Right renal cortex interstitium (tissue), 3 donors: ENCODE measurements around the gene CSNK1E. TPM values are rescaled to one million over a fixed set of nuclear protein-coding genes. Genes with fewer than 3 reads are reported as not detected.
"Not testable (repeated sequence)": the region's sequence is repeated elsewhere in the genome, so short reads cannot be mapped to it uniquely, and the experiment has no call there.

Source experiments
- DNase-seq, 3 donors: peaks; one replicate each; pipeline ENCODE4 v3.0.0-alpha.2; 2013; ENCODE audit warnings: low read depth in 3 of 3, low spot score in 2 of 3
- polyA plus RNA-seq, 3 donors: library from polyadenylated mRNA; unstranded; fragments of 120-200 nt; gene quantifications; one replicate each; pipeline ENCODE4 v1.2.1, GENCODE V29; 2013; ENCODE audit not compliant: insufficient read length in 3 of 3

CSNK1E gene
- 100 to 1,000 TPM; 101 to 111 (median 107) TPM for polyA plus RNA-seq

DNA sequence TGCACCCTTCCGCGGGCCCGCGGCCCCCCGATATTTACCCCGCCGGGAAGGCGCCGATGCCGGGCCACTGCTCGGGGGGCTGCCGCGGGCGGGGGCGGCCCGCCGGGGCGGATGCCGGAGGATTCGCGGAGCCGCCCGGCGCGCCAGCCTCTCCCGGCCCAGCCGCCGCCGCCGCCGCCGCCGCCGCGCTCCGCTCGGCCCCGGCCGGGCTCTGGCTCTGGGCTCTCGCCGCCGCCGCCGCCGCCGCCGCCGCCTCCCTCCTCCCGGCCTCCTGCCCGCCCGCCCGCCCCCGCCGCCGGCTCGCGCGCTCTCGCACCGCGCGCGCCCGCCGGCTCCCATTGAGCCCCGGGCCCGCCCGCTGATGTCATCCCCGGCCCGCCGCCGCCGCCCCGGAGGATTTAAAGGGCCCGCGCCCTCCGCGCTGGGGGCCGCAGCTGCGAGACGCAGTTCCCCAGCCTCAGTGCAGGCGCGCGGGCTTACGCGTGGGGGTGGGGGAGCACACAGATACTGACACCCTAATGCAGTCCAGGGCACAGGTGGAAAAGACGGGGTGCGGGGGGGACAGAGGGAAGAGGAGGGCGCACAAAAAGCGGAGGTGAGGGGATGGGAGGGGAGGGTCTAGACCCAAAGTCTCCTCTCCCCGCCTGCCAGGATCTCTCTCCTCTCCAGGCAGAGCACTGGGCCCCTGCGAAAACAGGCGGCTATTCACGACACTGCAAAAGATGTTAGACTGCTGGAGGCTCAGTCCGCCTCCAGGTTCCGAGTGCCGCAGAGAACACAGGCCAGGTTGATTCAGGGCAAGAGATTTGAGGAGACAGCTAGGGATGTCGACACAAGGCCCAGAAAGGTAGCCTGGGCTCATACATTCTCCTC, at the start of gene CSNK1E:
Gene CSNK1E (minus strand): TSS at position 312 of the 873 bp plus-strand sequence. CDS start 3,276 bp downstream, outside the sequence.
- DNase-seq = no peak

DNA sequence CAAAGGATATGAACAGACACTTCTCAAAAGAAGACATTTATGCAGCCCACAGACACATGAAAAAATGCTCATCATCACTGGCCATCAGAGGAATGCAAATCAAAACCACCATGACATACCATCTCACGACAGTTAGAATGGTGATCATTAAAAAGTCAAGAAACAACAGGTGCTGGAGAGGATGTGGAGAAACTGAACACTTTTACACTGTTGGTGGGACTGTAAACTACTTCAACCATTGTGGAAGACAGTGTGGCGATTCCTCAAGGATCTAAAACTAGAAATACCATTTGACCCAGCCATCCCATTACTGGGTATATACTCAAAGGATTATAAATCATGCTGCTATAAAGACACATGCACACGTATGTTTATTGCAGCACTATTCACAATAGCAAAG, 48.6 kb upstream of the CSNK1E start:
- DNase-seq = not testable (repeated sequence)

DNA sequence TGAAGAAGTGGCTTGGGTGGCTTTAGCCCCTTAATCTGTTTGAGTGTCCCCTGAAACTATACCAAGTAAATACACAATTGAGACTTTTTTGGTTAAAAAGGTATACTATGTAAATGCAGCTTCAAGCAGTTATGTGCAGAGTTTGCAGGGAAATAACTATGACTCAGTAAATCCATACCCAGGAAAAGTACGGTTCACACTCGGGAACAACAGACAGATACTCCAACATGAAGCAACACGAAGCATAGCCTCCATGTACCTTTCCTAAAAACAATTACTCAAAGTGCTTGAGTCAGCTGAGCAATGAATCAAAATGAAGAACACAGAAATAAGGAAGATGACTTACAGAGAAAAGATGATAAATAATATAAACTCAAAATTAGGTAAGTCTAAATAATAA, 47.9 kb upstream of the CSNK1E start:
- DNase-seq = not testable (repeated sequence)

DNA sequence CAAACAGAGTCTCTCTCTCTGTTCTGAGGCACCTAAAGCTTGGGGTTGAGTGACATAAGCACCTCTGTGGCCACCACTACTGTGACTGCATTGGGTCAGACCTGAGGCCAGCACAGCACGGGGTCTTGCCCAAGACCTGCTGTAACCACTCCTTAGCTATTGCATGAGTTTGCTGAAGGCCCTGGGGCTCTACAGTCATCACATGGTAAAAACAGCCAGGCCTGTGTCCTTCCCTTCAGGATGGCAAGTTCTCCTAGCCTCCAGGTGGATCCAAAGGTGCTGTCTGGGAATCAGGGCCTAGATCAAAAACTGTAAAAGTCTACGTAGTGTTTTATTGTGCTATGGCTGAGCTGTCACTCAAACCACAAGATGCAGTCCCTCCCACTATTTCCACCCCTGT, 43.3 kb upstream of the CSNK1E start:
- DNase-seq = not testable (repeated sequence)

DNA sequence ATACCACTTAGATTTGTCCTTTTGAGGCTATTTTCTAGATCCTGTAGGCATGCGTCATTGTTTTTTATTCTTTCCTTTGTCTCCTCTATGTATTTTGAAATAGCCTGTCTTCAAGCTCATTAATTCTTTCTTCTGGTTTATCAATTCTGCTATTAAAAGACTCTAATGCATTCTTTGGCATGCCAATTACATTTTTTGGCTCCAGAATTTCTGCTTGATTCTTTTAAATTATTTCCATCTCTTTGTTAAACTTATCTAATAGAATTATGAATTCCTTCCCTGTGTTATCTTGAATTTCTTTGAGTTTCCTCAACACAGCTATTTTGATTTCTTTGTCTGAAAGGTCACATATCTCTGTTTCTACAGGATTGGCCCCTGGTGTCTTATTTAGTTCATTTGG, 42.6 kb upstream of the CSNK1E start:
- not testable (repeated sequence) for DNase-seq

DNA sequence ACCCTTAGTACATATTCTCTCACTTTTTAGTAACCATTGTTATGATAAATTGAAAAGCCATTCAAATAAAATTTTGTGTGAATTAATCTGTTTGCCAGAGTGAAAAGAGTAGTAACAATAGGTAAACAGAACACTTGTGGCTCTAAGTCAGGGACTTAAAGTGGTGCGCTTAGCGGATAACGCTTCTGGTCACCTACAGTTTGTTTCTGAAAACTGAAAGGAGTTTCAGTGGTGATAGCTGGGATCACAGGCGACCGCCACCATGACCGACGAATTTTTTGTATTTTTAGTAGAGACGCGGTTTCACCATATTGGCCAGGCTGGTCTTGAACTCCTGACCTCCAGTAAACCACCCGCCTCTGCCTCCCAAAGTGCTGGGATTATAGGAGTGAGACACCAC, 40.7 kb upstream of the CSNK1E start:
- DNase-seq = not testable (repeated sequence)

DNA sequence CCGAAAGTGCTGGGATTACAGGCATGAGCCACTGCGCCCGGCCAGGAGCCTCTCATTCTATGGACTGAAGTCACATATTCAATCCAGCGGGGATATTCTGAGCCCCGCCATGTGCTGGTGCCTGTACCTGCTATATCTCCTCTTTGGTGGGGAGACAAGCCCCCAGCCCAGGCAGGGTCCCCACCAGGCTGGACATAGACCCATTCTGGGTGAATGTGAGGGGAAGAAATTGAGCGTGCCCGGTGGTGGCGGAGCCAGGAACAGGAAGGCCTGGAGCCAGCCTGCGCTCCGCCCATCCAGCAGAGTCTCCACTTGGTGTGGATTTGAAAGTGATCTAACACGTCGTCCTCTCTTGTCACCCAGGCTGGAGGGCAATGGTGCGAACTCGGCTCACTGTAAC, 38.0 kb upstream of the CSNK1E start:
- no peak for DNase-seq

DNA sequence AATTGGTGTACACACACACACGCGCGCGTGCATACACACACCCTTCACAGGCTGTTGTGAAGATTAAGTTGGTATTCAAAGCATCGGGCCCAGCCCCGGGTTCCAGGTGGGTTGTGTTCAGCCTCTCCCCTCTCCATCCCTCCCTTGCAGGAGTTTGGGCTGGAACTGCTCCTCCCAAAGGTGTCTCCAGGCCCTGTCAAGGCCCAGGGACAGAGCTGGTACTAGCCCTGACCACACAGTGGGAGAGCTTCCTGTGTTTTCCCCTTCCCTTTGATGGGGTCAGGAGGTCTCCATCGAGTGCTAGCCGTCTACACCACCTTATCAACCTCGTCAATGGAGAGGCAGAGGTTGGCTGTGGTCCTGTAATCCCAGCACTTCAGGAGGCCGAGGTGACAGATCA, 36.5 kb upstream of the CSNK1E start:
- DNase-seq = no peak

DNA sequence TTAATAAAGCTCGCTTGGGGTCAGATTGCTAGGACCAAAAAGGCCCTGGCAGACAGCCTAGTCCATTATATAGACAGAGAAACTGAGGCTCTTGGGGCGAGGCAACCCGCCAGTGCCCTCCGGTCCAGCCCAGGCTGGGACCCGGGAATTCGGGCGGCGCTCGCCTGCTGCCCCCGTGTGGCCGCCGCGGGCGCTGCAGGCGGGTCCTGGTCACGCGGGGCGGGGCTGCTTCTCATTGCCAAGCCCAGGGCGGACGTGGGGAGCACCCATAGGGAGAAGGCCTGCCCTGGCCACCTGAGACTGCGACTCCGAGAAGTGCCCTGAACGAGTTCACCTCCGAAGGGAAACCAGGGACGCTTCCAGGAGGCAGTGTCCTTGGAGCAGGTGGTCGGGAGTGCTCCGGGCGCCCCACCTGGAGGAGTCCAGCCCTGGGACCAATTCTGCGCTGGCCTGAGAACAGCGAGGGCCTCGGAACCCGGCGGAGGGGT, 36.0 kb upstream of the CSNK1E start:
- no peak for DNase-seq

DNA sequence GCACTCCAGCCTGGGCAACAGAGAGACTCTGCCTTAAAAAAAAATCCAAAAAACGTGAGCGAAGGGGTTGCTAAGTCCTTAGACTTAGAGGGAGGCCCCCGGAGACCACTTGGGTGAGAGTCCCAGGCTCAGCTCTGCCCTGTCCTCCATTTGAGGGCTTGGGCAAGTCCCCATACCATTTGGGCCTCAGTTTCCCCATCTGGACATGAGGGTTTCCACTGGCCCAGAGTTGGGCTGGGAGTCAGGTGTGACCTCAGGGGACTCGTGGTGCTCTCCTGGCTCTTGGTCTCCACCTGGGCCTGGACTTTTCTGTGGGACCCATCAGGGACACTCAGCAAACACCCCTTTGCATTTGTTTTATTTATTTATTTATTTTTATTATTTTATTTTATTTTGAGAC, 35.2 kb upstream of the CSNK1E start:
- no peak for DNase-seq

DNA sequence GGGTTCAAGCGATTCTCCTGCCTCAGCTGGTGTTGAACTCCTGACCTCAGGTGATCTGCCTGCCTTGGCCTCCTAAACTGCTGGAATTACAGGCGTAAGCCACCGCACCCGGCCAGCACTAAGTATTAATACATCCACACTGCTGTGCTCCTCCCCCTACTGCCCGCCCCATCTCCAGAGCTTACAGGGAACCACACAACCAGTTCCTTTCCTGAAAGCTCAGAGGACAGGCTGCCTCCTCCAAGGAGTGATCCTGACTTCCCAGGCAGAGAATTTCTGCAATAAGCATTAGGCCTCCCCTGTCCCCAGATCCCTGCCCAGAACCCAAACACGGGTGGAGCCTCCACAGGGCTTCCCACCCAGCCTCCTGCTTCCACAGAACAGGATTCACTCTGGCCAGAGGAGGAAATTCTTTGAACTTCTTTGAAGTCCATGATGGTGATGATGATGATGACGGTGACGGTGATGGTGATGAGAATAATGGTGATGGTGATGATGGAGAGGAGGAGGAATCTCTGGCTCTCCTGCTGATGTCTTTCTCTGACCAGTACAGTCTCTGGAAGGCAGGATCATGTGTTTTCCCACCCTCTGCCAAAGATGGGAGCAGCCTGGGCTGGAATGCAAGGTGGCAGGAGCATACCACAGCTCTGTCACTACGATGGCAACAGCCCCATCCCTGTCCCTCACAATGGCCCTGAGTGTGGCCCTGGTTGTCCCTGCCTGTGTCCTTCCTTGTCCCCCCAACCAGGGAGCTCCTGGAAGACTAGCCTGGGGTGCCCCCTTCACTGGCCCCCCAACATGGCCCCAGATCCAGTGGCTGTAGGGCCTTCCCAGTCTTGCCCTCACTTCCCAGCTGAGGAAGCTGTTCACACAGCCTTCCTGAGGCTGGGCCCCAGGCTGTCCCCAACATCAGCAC, 33.5 kb upstream of the CSNK1E start:
- no peak for DNase-seq

DNA sequence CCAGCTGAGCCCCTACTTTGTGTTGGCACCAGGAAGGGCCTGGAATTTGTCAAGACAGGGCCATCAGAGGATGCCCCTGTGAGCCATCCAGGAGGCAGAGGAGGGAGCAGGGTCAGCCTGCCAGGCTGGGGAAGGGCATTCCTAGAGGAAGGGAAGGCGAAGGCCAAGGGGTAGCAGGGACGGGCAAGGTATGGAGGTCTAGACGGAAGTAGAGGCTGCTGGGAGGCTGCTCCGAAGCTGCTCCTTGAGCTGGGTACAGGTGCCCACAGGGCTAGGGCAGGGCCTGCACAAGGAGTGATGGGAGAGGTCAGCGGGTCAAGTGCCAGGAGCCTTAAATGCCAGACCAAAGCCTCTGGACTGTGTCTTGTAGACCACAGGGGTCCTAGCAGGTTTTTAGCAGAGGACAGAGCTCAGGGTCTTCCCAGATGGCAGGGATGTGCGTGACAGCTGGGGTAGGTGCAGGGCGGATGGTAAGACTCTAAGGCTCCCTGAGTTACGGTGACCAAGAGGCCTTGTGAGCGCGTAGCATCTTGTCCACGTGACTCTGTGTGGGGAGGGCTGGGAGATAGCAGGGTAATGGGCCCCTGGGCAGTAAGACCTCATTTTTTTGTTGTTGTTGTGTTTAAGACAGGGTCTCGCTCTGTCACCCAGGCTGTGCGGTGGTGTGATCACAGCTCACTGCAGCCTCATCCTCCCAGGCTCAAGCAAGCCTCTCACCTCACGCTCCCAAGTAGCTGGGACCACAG, 31.7 kb upstream of the CSNK1E start:
- DNase-seq = no peak

DNA sequence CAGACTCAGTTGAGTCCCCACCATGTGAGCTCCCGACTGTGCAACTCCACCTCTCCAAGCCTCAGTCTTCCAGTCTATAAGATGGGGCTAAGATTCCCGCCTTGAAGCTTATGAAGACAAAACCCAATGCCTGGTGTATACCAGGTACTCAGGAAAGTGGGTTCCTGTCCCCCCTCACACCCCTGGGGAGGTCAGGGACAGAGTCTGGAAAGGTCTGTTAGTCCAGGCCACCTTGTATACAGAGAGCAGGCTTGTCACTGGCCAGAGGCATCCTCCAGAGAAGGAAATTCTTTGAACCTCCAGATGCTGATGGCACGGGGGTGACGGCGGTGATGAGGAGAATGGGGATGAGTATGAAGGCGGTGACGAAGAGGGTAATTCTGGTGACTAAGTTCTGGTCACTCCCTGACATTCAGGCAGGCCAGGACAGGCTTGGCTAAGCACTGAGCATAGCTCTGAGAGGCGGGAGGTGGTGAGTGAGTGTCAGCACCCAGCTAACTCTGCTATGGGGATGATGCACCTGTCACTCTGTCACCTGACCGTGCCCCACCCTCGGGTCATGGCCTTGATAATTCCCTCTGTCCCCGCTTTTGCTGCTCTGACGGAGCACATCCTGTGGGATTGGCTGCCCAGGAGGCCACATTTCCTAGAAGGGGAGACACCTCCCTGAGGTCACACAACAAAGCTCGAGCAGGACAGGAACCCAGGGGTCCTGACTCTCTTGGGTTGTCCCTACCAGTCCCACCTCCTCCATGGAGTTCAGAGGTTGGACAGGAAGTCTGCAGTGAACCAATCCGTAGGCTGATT, 30.9 kb upstream of the CSNK1E start:
- no peak for DNase-seq

DNA sequence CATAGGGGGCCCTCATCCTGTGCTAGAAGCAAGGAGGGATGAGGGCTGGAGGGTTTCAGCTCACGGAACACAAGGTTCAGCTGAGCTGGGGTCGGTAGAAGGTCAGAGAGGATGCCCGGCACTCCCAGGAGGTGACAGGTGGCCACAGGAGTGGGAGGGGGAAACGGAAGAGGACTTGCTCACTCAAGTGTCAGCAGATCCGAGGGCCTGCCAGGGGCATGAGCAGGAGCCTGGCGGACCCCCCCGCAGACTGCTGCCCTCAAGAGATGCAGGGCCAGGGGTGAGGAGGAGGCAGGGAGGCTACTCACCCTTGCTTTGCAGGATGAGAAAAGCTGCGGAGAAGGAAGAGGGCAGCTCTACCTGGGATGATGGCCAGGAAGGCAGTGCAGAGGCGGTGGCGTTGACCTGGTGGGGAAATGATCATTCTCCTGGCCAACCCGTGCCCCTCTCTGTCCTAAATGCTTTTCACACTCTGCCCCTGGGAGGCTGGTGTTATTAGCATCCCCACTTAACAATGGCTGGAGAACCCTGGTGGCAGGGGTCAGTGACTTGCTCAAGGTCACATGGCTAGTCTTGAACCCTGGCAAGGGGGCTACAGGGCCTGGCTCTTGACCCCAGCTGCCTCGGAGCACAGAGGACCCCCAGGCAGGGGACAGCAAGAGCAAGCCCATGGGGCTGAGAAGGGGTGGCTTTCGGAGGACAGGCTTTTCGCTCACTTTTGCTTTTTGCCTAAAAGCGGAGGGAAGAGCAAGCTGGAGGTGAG, 30.1 kb upstream of the CSNK1E start:
- DNase-seq = no peak

DNA sequence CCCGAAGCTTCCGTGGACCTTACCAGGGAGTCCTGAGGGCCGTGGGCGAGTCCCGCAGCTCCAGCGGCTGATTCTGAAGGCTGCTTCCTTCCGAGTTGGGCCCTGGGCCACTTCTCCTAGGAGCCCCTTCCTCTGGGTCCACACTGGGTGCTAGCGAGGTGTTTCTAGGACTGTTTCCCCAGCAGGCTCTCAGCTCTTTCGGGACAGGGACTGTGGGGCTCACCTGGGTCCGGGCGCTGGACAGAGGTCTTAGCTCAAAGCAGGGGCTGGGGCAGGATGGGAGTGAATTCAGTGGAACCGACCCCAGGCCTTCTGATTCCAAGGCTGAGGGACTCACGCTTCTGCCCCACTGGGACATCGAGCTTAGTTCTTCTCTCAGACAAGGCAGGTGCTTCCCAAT, 29.3 kb upstream of the CSNK1E start:
- DNase-seq = no peak

DNA sequence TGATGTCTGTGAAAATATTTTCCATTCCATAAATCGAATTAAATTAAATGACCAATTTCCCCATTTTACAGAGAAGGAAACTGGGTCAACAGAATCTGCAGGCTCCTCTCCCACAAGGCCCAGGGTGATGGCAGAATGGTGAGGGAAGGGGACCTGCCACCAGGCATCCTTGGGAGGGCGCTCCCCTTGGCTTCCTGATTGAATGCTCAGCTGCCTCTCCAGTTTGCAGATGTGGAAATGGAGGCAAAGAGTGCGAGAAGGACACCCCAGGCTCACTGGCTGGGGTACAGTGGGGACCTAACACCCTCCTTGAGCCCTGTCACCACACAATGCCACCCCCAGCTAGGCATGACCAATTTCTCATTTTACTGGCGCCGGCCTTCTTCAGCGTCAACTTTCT, 28.5 kb upstream of the CSNK1E start:
- no peak for DNase-seq

DNA sequence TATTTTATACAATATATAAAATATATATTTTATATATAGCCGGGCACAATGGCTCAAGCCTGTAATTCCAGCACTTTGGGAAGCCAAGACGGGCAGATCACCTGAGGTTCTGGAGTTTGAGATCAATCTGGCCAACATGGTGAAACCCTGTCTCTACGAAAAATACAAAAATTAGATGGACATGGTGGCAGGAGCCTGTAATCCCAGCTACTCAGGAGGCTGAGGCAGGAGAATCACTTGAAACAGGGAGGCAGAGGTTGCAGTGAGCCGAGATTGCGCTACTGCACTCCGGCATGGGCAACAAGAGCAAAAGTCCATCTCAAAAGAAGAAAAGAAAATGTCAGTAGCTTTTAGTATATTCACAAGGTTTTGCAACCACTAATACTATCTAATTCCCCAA, 22.7 kb upstream of the CSNK1E start:
- DNase-seq = not testable (repeated sequence)

DNA sequence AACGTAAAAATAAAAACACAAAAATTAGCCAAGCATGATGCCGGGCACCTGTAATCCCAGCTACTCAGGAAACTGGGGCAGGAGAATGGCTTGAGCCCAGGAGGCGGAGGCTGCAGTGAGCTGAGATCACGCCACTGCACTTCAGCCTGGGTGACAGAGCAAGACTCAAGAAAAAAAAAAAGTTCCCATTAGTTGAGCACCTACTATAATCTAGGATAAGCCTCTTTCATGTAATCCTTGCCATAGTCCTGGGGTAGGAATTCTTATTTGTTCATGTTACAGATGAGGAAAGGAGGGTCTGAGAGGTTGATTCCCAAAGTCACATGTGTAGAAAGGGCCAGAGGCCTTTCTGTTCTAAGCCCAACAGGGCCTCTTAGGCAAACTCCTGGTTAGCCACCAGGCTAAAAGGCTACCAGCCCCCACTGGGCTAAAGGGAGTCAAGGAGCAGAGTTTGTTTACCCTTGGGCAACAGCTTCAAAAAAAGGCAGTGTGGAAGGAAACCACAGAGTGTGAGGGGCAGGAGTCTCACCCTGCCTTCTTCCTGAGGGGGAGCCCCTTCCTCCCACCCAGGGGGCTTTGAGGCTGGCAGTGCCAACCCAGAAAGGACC, 21.6 kb upstream of the CSNK1E start:
- DNase-seq = no peak

DNA sequence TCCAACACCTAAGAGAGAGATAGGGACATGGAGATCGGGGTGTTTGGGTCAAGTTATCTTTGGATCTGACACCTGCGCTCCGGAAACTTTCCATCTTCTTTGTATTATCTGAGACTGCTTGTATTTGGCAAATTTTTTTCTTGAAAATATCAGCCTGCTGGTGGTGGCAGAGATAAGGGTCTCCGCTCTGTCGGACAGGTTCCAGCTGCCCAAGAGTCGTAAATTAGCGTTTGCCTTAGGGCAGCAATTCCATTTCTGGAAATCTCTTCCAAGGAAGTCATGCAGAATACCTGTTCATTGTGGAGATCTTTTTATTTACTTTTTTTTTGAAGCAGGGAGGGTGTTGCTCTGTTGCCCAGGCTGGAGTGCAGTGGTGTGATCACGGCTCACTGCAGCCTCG, 19.5 kb upstream of the CSNK1E start:
- DNase-seq = no peak
